Esophagus squamous epithelium (tissue), 4 donors: ENCODE measurements around the gene LPIN2.

Source experiments
- CTCF ChIP-seq, 6 experiments: fragments of 450-650 bp in 4 of 6; fragments of 200-600 bp in 2 of 6; sonication (generic) in 2 of 6; IDR thresholded peaks; one replicate each; pipeline ENCODE4 v1.5.1; 2016 to 2019; ENCODE audit warnings: antibody characterized with exemption in 6 of 6, mild to moderate bottlenecking in 4 of 6, moderate library complexity in 4 of 6
- POLR2A ChIP-seq, 4 donors: fragments of 450-650 bp; IDR thresholded peaks; one replicate each; pipeline ENCODE4 v1.6.1; 2017; ENCODE audit warnings: antibody characterized with exemption in 4 of 4, mild to moderate bottlenecking in 4 of 4, moderate library complexity in 3 of 4

- no peak for TF ChIP-seq CTCF (IDR thresholded peaks at IDR 0.05)
- TF ChIP-seq POLR2A (IDR thresholded peaks at IDR 0.05), result no peak
Measured at GRCh38 chr18:2994020-2994589, 18.8 kb downstream of the LPIN2 start.
